ENCODE measurements around the gene IL12B. TPM values are rescaled to one million over a fixed set of nuclear protein-coding genes. Genes with fewer than 3 reads are reported as not detected.

The IL12B gene
- total RNA-seq, 1 experiment from 2014 or later: not detected

GRCh38 chr5:159333545-159333925, 3.2 kb upstream of the IL12B start:
- no peak for DNase-seq (ENCODE audit: low spot score)

DNA sequence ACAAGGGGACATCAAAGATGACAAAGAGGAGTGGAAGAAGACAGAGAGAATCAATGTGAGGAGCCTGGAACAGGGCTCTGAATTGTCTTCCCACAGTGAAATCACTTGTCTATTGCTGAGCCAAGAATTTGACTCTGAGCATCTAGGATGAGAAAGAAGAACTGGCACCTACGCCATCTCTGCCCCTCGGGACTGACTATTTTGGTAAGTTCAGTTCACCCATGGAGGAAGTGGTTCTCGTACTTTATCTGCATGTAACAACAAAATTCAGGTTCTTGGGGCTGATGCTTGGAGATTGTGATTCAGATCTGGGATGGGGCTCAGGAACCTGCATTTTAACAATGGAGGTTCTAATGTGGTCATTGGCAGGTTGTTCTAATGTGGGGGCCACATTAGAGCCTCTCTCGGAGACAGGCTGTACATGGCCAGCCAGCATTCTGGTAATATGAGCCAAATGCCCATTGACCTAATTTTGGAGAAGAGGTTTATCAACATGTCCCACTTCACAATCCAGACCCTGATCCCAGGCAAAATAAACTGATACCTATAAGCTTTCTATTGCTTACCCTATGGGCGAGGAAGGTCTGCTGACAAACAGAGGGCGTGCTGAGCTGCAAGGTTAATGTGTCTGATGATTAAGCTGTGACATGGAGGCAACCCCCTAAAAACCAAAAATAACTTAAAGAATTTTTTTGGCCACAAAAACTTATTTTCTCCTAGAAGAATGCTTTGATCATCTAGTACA, 2.7 kb upstream of the IL12B start:
- no peak for DNase-seq (ENCODE audit: low spot score)

GRCh38 chr5:159331093-159331973, 1.0 kb upstream of the IL12B start:
- DNase-seq (ENCODE audit: low spot score): peak; percentile 39

- DNase-seq (ENCODE audit: low spot score): no peak
Measured at GRCh38 chr5:159324986-159325385, 5.3 kb downstream of the IL12B start.

DNA sequence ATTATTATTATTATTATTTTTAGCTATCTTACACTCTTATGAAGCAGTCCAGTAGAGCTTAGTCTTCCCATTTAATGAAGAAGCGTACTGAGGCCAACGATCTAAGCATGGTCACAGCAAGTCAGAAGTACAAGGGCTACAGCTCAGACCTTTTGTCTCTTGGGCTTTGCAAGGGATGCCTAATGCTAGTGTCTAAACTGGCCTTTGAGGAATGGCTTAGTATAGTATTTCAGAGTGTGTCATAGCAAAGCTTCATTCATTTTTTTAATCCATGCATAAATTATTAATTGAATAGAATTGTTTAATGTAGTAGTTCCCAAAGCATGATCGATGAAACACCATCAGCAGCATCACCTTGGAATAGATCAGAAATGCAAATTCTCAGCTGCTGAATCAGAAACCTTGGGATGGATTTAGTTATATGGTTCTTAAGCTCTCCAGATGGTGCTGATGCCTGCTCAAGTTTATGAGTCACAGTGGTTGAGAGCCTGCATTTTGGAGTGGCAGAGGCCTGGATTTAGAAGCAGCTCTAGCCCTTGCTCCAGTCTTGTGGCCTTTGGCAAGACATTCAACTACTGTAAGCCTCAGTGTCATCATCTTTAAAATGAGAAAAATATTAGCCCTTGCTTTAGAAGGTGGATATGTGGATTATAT, 6.1 kb downstream of the IL12B start:
- no peak for DNase-seq (ENCODE audit: low spot score)

- DNase-seq (ENCODE audit: low spot score): no peak
Measured at GRCh38 chr5:159322180-159322579, 8.1 kb downstream of the IL12B start.

DNA sequence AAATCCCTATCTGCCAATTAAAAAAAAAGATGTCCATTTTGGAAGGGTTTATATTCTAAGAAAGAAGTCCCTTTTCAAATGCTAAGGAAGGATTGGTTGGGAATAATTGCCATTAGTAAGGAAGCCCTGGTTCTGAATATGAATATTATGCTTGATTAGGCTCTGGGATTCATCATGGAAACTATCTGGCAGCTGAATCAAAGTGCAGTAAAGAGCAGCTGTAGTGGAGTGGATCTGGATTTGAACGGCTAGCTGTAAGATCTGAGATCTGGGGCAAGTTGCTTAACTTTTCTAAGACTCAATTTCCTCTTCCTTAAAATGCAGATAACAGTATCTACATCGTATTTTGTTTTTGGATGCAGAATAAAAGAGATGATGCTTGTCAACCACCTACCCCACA, 10.5 kb downstream of the IL12B start:
- no peak for DNase-seq (ENCODE audit: low spot score)

- DNase-seq (ENCODE audit: low spot score): no peak
Measured at GRCh38 chr5:159319363-159319762, 10.9 kb downstream of the IL12B start.

DNA sequence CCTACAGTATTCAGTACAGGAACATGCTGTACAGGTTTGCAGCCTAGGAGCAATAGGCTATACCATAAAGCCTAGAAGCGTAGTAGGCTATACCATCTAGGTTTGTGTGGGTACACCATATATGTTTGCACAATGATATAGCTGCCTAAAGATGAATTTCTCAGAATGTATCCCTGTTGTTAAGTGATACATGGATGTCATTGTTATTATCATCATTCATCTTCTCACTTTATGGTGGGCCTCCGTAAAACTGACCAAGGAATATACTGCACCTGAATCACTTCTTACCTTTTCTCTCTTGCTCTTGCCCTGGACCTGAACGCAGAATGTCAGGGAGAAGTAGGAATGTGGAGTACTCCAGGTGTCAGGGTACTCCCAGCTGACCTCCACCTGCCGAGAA, 11.8 kb downstream of the IL12B start:
- no peak for DNase-seq (ENCODE audit: low spot score)

GRCh38 chr5:159317849-159318248, 12.4 kb downstream of the IL12B start:
- DNase-seq (ENCODE audit: low spot score): no peak

DNA sequence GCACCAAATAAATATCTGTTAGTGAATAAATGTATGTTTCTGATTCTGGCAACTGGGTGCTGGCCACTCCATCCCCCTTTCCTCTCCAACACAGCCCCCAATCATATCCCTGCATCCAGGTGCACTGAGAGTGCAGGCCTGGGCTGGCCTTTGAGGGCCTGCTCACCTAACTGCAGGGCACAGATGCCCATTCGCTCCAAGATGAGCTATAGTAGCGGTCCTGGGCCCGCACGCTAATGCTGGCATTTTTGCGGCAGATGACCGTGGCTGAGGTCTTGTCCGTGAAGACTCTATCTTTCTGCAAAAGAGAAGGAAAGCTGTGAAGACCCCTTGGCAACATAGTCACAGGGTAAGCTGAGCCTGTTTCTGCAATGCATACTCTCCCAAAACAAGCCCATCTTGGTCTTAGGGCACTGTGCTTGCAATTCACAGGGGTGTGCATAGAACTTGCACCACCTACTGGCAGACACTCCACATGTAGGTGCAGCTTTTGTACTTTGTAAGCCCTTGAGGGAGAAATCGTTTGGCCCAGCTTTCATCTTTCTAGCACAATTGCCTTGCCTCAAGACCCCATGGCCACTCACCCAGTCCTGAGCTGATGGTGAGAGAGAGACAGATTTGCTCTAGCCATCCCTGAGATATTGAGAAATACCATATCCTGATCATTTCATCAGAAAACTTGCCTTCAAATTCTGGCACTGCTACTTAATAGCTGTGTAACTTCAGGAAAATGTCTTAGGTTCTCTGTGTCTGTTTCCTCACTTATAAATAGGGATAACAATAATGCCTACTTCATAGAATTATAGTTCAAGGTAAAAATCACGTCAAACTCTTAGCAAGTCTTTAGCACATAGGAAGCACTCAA, 13.5 kb downstream of the IL12B start:
- DNase-seq (ENCODE audit: low spot score): peak; percentile 50

DNA sequence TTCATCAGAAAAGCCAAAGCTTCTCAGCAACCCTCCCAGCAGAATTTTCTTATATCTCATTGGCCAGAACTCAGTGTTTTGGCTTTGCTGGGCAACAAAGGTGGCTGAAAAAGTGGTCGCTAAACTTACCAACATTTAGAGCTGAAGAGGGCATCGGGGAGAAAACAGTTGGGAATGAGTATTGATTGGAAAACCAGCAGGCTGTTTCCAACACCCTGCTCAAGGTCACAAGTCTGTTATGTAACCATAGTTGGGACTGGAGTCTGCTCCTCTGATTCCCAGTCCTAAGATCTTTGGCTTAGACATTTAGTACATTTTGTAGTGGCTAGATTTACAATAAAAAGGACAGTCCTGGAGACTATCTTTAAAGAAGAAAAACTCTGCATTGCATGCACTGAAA, 17.1 kb downstream of the IL12B start:
- DNase-seq (ENCODE audit: low spot score): no peak

- DNase-seq (ENCODE audit: low spot score): no peak
Measured at GRCh38 chr5:159311063-159311462, 19.2 kb downstream of the IL12B start.

GRCh38 chr5:159310511-159310910, 19.8 kb downstream of the IL12B start:
- DNase-seq (ENCODE audit: low spot score): peak; percentile 19

DNA sequence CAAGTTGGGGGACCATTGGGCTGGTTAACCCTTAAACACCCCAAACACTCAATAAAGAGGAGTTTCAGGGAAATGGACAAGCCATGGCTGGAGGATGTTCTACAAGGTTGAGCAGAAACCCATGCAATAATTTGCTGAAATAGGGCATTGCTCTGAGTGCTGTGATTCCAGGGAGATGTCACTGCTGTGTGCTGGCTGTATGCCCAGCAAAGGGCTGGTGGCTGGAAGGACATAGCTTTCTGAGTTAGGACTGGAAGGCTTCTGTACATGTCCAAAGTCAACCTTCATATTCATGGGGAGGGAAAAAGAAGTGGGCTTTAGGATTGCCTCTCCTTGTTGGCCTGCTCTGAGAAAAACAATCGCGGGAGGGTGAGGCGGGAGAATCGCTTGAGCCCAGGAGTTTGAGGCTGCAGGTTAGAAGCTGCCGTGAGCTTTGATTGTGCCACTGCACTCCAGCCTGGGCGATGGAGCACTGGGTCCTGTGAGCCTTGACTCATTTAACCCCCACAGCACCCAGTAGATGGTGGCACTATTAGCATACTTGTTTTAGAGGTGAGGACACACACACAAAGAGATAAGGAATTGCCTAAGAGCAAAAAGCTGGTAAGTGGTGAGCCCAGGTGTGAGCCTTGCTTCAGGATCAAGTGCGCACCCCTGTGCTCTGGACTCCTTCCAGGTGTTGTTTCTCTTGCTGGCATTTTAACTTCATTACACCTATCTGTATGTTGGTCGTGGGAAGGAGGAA, 20.4 kb downstream of the IL12B start:
- DNase-seq (ENCODE audit: low spot score): no peak

GRCh38 chr5:159304961-159305595, 25.2 kb downstream of the IL12B start:
- no peak for DNase-seq (ENCODE audit: low spot score)

DNA sequence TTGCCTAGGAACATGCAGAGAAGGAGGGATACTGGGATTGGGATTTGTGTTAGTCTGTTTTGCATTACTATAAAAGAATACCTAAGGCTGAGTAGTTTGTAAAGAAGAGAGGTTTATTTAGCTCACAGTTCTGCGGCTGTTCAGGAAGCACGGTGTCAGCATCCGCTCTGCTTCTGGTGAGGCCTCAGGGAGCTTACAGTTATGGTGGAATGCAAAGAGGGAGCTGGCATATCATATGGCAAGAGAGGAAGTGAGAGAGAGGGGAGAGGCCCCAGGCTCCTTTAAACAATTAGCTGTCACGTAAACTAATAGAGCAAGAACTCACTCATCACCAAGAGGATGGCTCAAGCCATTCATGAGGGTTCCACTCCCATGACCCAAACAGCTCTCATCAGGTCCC, 27.0 kb downstream of the IL12B start:
- DNase-seq (ENCODE audit: low spot score): no peak

DNA sequence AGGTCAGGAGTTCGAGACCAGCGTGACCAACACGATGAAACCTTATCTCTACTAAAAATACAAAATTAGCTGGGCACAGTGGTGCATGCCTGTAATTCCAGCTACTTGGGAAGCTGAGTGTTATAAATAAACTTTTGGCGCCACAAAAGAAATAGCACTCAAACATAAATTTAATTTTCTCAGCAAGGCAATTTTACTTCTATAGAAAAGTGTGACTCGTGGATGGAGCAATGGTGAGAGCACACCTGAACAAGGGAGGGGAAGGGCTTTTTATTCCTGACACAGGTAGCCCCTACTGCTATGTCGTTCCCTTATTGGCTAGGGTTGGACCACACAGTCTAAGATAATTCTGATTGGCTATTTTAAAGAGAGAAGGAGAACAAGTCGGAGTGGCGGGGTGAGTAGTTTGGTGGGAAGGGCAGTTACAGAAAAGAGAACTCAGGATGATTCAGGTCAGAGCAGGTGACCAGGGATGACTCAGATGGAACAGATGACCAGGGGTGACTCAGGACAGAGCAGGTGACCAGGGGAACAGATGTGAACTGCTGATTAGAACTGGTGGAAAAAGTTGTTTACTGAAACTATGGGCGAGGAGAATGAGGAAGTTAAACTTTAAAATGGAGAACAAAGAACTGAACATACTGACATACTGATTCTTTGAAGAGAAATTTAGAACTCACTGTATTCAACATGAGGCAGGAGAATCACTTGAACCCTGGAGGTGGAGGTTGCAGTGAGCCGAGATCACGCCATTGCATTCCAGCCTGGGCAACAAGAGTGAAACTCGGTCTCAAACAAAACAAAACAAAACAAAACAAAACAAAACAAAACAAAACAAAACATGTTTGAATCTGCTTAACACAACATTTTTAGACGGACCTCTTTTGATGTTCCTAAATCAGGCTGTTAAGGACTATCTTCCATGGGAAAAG, 28.1 kb downstream of the IL12B start:
- peak; percentile 7 for DNase-seq (ENCODE audit: low spot score)

- no peak for DNase-seq (ENCODE audit: low spot score)
Measured at GRCh38 chr5:159301466-159301865, 28.8 kb downstream of the IL12B start.
